ENCODE results near the gene EDEM3.
A peak's percentile ranks its signal among the peaks of the same experiment; 100 is the strongest.

EDEM3 gene

DNA sequence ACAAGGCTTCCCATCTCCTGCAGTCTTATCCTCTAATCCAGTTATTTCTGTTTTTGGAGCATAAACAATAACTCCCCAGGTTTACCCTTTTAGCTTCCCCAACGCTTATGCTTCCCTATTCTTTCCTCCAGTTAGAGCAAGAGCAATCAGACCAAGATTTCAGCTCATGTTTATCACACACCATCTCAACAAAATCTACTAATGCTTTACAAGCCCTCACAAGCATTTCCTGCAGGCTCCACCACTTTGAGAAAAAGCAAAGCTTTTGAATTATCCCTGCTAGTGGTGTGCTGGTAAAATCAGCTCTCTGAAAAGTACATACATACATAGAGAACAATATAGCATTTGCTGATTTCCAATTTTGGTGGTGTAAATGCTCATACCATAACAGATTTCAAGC is 92.9 kb downstream of the EDEM3 start:
- Histone ChIP-seq H3K79me1 (replicated peaks; ENCODE audit: low read length, poor library complexity, severe bottlenecking) (no peaks in the 10 kb centered on the region), H3K27me3 (ENCODE audit: control insufficient read depth in 1 of 2, insufficient read depth in 1 of 2, low read length in 2 of 2) (peaks cover 0 to 5% of the 10 kb centered on the region in 2 experiments), H3K4me1 (ENCODE audit: control insufficient read depth, insufficient read depth, low read depth, low read length) (peaks cover 4% of the 10 kb centered on the region), H2AFZ (ENCODE audit: low read depth, low read length) (no peak overlapping the region), H2AK5ac (ENCODE audit: low read length, severe bottlenecking) (no peak overlapping the region), H2BK15ac (ENCODE audit: low read depth, poor library complexity, severe bottlenecking) (no peak overlapping the region), H2BK5ac (ENCODE audit: low read depth, low read length, poor library complexity, severe bottlenecking) (no peak overlapping the region), H3K14ac (ENCODE audit: low read length in 2 of 2) (no peak overlapping the region), H3K9me3 (ENCODE audit: control insufficient read depth, low read length) (no peaks in the 10 kb centered on the region), H4K91ac (ENCODE audit: low read length) (no peak overlapping the region), H3K4ac (ENCODE audit: low read depth in 1 of 2, low read length in 2 of 2) (no peak overlapping the region), H3K9ac (ENCODE audit: low read length) (no peak overlapping the region), H3K27ac (ENCODE audit: low read length, poor library complexity, severe bottlenecking) (no peak overlapping the region), H4K8ac (ENCODE audit: low read length) (no peak overlapping the region), H3K36me3 (ENCODE audit: control insufficient read depth in 1 of 2, insufficient read depth in 2 of 2, low read depth in 1 of 2, low read length in 2 of 2) (no peaks in the 10 kb centered on the region), H3K4me3 (ENCODE audit: insufficient read depth in 1 of 2, low read depth in 1 of 2, low read length in 2 of 2) (no peak overlapping the region), H2BK120ac (ENCODE audit: low read depth, low read length) (no peak overlapping the region), H3K4me2 (ENCODE audit: low read length, poor library complexity, severe bottlenecking) (no peak overlapping the region), H3K18ac (ENCODE audit: low read depth in 1 of 2, low read length in 2 of 2) (no peak overlapping the region), H3K23ac (ENCODE audit: low read length in 2 of 2) (no peak overlapping the region), H2BK12ac (ENCODE audit: low read length in 2 of 2) (no peak overlapping the region)
- DNase-seq, result no peak
- WGBS, result 0% methylated on average over 1 of the region's 1 CpG

GRCh38 chr1:184660462-184661191 is 94.0 kb downstream of the EDEM3 start:
- no peak overlapping the region for H3K4ac ChIP-seq (ENCODE audit: low read depth in 1 of 2, low read length in 2 of 2)
- H2BK5ac ChIP-seq (ENCODE audit: low read depth, low read length, poor library complexity, severe bottlenecking), result no peak overlapping the region
- H3K18ac ChIP-seq (ENCODE audit: low read depth in 1 of 2, low read length in 2 of 2), result peak overlapping the region; percentile 18 to 19
- no peaks in the 10 kb centered on the region for H3K36me3 ChIP-seq (ENCODE audit: control insufficient read depth in 1 of 2, insufficient read depth in 2 of 2, low read depth in 1 of 2, low read length in 2 of 2)
- H2BK12ac ChIP-seq (ENCODE audit: low read length in 2 of 2), result no peak overlapping the region
- DNase-seq, result no peak
- no peaks in the 10 kb centered on the region for H3K9me3 ChIP-seq (ENCODE audit: control insufficient read depth, low read length)
- H2BK15ac ChIP-seq (ENCODE audit: low read depth, poor library complexity, severe bottlenecking), result no peak overlapping the region
- H2AK5ac ChIP-seq (ENCODE audit: low read length, severe bottlenecking), result no peak overlapping the region
- H3K4me3 ChIP-seq (ENCODE audit: insufficient read depth in 1 of 2, low read depth in 1 of 2, low read length in 2 of 2), result peak overlapping the region in 1 of 2 experiments; percentile 32
- H4K8ac ChIP-seq (ENCODE audit: low read length), result no peak overlapping the region
- no peak overlapping the region for H3K4me2 ChIP-seq (ENCODE audit: low read length, poor library complexity, severe bottlenecking)
- no peak overlapping the region for H2AFZ ChIP-seq (ENCODE audit: low read depth, low read length)
- H3K27ac ChIP-seq (ENCODE audit: low read length, poor library complexity, severe bottlenecking), result no peak overlapping the region
- no peak overlapping the region for H3K23ac ChIP-seq (ENCODE audit: low read length in 2 of 2)
- H2BK120ac ChIP-seq (ENCODE audit: low read depth, low read length), result peak overlapping the region; percentile 57
- H3K27me3 ChIP-seq (ENCODE audit: control insufficient read depth in 1 of 2, insufficient read depth in 1 of 2, low read length in 2 of 2), result peaks cover 0 to 5% of the 10 kb centered on the region in 2 experiments
- 93% methylated on average over 2 of the region's 2 CpGs for WGBS
- H3K4me1 ChIP-seq (ENCODE audit: control insufficient read depth, insufficient read depth, low read depth, low read length), result peaks cover 4% of the 10 kb centered on the region
- H3K14ac ChIP-seq (ENCODE audit: low read length in 2 of 2), result no peak overlapping the region
- H4K91ac ChIP-seq (ENCODE audit: low read length), result no peak overlapping the region
- no peaks in the 10 kb centered on the region for H3K79me1 ChIP-seq (replicated peaks; ENCODE audit: low read length, poor library complexity, severe bottlenecking)
- H3K9ac ChIP-seq (ENCODE audit: low read length), result no peak overlapping the region

DNA sequence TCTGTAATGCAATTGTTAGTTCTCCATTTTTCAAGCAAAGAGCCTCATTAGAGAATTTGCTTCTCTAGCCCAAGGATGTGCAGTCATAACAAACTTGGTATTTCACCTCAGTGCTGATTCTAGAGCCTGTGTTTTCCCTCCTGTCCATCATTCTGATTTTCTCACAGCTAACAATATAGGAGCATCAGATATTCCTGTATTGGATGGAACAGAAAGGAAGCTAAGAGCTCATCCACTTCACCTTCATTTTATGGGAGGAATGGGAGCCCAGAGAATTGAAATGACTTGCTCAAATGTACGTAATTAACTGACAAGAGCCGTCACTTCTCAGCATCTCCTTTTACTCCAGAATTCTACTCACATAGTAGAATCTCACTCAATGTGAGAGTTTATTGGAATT is 96.6 kb downstream of the EDEM3 start:
- no peak for DNase-seq
- H3K4me3 ChIP-seq (ENCODE audit: insufficient read depth in 1 of 2, low read depth in 1 of 2, low read length in 2 of 2), result no peak overlapping the region
- no peak overlapping the region for H3K4me2 ChIP-seq (ENCODE audit: low read length, poor library complexity, severe bottlenecking)
- H3K4me1 ChIP-seq (ENCODE audit: control insufficient read depth, insufficient read depth, low read depth, low read length), result no peaks in the 10 kb centered on the region
- no peak overlapping the region for H3K18ac ChIP-seq (ENCODE audit: low read depth in 1 of 2, low read length in 2 of 2)
- no peak overlapping the region for H4K91ac ChIP-seq (ENCODE audit: low read length)
- no peak overlapping the region for H2BK120ac ChIP-seq (ENCODE audit: low read depth, low read length)
- no peak overlapping the region for H3K27ac ChIP-seq (ENCODE audit: low read length, poor library complexity, severe bottlenecking)
- no peak overlapping the region for H3K9ac ChIP-seq (ENCODE audit: low read length)
- H3K23ac ChIP-seq (ENCODE audit: low read length in 2 of 2), result no peak overlapping the region
- H3K36me3 ChIP-seq (ENCODE audit: control insufficient read depth in 1 of 2, insufficient read depth in 2 of 2, low read depth in 1 of 2, low read length in 2 of 2), result no peaks in the 10 kb centered on the region
- H3K79me1 ChIP-seq (replicated peaks; ENCODE audit: low read length, poor library complexity, severe bottlenecking), result no peaks in the 10 kb centered on the region
- H4K8ac ChIP-seq (ENCODE audit: low read length), result no peak overlapping the region
- no peak overlapping the region for H2AK5ac ChIP-seq (ENCODE audit: low read length, severe bottlenecking)
- H2BK12ac ChIP-seq (ENCODE audit: low read length in 2 of 2), result no peak overlapping the region
- H3K27me3 ChIP-seq (ENCODE audit: control insufficient read depth in 1 of 2, insufficient read depth in 1 of 2, low read length in 2 of 2), result no peaks in the 10 kb centered on the region
- H3K4ac ChIP-seq (ENCODE audit: low read depth in 1 of 2, low read length in 2 of 2), result no peak overlapping the region
- H3K14ac ChIP-seq (ENCODE audit: low read length in 2 of 2), result no peak overlapping the region
- no CpG with 5 or more reads among the region's 2 CpGs for WGBS
- no peak overlapping the region for H2BK15ac ChIP-seq (ENCODE audit: low read depth, poor library complexity, severe bottlenecking)
- H3K9me3 ChIP-seq (ENCODE audit: control insufficient read depth, low read length), result no peaks in the 10 kb centered on the region
- H2BK5ac ChIP-seq (ENCODE audit: low read depth, low read length, poor library complexity, severe bottlenecking), result no peak overlapping the region
- H2AFZ ChIP-seq (ENCODE audit: low read depth, low read length), result no peak overlapping the region

- Histone ChIP-seq H3K23ac (ENCODE audit: low read length in 2 of 2) (no peak overlapping the region), H4K91ac (ENCODE audit: low read length) (no peak overlapping the region), H3K36me3 (ENCODE audit: control insufficient read depth in 1 of 2, insufficient read depth in 2 of 2, low read depth in 1 of 2, low read length in 2 of 2) (no peaks in the 10 kb centered on the region), H3K79me1 (replicated peaks; ENCODE audit: low read length, poor library complexity, severe bottlenecking) (no peaks in the 10 kb centered on the region), H2AK5ac (ENCODE audit: low read length, severe bottlenecking) (no peak overlapping the region), H3K27me3 (ENCODE audit: control insufficient read depth in 1 of 2, insufficient read depth in 1 of 2, low read length in 2 of 2) (no peaks in the 10 kb centered on the region), H2AFZ (ENCODE audit: low read depth, low read length) (no peak overlapping the region), H3K4me3 (ENCODE audit: insufficient read depth in 1 of 2, low read depth in 1 of 2, low read length in 2 of 2) (no peak overlapping the region), H3K4me1 (ENCODE audit: control insufficient read depth, insufficient read depth, low read depth, low read length) (no peaks in the 10 kb centered on the region), H3K18ac (ENCODE audit: low read depth in 1 of 2, low read length in 2 of 2) (no peak overlapping the region), H3K27ac (ENCODE audit: low read length, poor library complexity, severe bottlenecking) (no peak overlapping the region), H3K4me2 (ENCODE audit: low read length, poor library complexity, severe bottlenecking) (no peak overlapping the region), H4K8ac (ENCODE audit: low read length) (no peak overlapping the region), H2BK120ac (ENCODE audit: low read depth, low read length) (no peak overlapping the region), H3K14ac (ENCODE audit: low read length in 2 of 2) (no peak overlapping the region), H3K9me3 (ENCODE audit: control insufficient read depth, low read length) (peaks cover 6% of the 10 kb centered on the region), H3K9ac (ENCODE audit: low read length) (no peak overlapping the region), H3K4ac (ENCODE audit: low read depth in 1 of 2, low read length in 2 of 2) (no peak overlapping the region), H2BK12ac (ENCODE audit: low read length in 2 of 2) (no peak overlapping the region), H2BK15ac (ENCODE audit: low read depth, poor library complexity, severe bottlenecking) (no peak overlapping the region), H2BK5ac (ENCODE audit: low read depth, low read length, poor library complexity, severe bottlenecking) (no peak overlapping the region)
- no peak for DNase-seq
- WGBS, result 94% methylated on average over 2 of the region's 2 CpGs
Measured at GRCh38 chr1:184656221-184656620, 98.4 kb downstream of the EDEM3 start.

Data from mesenchymal stem cell (in vitro differentiated cells and primary cell).